RKO (cell line): ENCODE data around the gene EPHB1.

Experiments used
- DNase-seq: peaks from one replicate; pipeline ENCODE4 v3.0.0-alpha.2; 2016; ENCODE audit warnings: low spot score

EPHB1 gene

DNA sequence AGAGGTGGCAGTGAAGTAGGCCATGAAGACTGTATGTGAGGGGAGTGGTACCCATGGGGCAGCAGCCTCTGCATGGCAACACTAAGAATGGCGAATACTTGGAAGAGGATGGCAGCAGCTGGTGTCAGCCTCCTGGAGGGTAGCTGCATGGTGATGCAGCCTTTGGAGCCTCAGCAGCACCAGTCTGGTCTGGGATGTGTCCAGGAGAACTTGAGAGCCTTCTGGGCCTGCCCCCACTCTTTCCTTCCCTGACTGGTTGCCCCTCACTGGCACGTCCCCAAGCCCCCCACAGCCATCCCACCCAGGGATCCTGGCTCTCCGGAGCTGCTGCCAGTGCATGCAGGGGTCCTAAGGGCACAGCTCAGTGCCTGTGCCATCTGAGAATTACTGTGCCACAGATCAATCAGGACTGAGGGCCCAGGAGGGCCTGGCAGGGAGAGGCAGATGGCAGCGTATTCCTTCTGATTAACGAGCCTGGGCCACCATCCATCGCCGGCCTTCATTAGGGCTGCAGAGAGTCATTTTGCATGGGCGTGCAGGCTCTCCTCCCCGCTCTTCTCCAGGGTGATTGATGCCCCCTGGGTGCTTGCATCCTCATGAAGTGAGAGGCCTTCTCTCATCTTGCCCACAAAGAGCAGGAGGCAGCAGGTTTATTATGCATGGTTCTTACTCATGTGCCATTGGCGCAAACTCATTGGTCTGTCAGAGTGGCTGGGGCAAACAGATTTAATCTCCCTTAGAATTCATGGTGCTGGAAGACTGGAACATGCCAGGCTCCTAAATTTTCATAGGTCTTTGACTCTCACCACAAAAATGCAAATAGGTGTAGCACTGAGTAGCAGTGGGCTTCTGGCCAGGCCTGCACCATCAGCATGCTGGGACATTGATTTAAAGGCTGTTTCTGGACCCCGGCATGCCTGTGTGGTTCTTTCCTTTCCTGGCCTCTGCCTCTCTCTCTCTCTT is 116.8 kb downstream of the EPHB1 start:
- DNase-seq: no peak

DNA sequence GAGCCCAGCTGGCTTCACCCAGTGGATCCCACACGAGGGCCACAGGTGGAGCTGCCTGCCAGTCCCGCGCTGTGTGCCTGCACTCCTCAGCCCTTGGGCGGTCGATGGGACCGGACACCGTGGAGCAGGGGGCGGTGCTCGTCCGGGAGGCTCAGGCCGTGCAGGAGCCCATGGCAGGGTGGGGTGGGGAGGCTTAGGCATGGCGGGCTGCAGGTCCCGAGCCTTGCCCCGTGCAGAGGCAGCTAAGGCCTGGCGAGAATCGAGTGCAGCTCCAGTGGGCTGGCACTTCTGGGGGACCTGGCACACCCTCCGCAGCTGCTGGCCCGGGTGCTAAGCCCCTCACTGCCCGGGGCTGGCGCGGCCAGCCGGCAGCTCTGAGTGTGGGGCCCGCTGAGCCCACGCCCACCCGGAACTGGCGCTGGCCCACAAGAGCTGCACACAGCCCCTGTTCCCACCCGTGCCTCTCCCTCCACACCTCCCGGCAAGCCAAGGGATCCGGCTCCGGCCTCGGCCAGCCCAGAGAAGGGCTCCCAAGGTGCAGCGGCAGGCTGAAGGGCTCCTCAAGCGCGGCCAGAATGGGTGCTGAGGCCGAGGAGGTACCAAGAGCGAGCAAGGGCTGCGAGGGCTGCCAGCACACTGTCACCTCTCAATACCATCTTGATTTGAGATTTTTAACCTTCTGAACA is 121.4 kb downstream of the EPHB1 start:
- DNase-seq: no peak

DNA sequence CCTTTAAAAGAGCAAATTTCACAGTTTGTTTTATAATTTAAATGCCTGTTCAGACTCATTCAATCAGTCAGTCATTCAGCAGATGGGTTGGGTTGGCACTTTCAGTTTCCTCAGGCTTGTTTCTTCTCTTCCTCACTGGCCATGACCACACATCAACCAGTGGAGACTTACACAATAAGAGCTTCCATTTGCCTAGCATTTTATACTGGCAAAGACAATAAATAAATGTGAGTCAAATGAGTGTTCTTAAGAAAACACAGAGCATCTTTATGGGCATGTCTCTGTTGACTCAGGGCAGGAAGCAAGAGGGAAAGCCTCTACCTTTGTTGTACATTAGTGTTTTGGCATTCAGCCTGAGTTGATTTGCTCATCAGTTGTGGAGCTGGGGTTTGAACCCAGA is 122.6 kb downstream of the EPHB1 start:
- DNase-seq: no peak

DNA sequence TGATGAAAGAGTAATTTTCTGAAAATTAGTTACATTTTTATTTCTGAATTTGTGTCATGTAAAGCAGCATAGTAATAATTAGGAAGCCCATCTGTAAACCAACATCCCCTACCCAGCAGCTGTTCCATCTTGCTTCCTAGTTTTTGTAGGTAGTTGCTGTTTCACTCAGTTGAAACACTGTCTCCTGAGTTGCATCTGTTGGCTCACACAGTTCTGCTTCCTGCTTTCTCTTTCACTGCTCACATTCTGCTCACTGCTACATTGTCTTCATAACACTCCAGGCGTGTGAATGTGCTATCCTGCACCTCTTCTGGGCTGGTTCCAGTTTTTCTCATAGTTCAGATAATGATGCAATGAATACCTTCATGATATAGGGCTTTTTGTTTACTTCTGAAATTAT is 123.4 kb downstream of the EPHB1 start:
- no peak for DNase-seq

DNA sequence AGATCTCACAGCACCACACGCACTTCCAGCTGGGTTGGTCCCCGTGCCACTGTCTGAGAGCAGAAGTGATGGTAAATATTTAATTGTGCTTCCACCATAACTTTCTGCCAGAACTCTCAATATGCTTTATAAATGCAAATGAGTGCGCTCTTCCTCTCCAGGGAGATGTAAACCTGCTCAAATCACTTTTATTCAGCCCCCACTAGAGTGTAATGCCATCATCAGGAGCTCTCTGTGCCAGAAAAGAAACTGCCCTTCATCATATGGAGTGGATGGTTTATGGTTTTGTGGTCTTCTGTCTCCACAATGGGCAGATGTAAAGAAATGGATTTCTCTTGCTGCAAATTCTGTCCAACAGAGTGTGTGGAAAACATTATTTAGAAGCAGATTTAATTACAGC is 127.0 kb downstream of the EPHB1 start:
- DNase-seq: no peak

DNA sequence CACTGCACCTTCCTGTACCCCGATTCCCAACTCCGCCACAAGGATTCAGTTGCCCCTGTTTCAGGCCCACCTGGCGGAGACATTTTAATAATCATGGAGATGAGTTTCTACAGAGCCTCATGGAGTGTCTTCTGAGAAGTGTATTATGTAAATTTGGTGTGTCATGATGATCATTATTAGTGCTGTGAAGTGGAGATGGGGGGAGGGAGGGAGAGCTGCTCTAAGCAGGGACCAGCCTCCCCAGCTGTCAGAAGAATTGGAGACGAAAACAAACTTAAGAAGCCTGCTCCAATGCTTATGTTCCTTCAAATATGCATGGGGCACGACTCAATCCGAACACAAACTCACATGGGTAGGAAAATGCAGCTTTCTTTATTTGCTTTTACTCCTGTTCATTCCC is 127.8 kb downstream of the EPHB1 start:
- no peak for DNase-seq

DNA sequence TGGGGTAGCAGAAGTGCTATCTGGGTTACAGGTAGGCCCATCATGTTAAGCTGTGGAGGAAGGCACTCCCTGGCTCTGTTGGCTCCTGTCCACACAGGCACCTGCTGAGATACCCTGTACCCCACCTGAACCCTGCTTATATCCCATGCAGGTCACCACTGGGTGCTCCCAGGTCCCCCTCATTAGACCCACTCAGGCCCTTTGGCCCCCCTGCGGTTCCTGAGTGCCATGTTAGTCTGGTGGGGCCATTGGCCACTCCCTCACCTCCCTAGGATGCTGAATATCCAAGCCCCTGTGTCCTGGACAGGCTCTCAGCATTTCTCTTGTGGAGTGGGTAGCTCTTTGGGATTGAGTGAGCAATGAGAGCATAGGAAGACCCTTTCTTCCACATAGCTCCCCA is 128.2 kb downstream of the EPHB1 start:
- no peak for DNase-seq

DNA sequence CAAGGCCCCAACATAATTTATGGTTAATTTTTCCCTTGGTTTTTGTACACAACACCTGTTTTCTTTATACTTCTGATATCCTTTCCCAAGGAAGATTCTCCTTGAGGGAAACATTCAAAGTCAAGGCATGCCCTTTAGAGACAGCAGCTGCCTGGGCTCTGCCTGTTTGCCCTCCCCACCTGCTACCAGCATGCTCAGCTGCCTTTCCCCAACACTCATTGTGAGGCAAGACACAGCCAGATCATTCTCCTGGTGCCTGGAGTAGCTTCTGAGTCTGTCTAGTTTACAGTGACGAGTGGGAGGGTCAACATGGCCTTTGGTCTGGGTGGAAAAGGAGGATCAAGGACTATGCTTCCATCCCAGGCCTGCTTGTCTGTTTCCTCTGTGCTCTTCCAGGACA is 132.5 kb downstream of the EPHB1 start:
- DNase-seq: no peak

DNA sequence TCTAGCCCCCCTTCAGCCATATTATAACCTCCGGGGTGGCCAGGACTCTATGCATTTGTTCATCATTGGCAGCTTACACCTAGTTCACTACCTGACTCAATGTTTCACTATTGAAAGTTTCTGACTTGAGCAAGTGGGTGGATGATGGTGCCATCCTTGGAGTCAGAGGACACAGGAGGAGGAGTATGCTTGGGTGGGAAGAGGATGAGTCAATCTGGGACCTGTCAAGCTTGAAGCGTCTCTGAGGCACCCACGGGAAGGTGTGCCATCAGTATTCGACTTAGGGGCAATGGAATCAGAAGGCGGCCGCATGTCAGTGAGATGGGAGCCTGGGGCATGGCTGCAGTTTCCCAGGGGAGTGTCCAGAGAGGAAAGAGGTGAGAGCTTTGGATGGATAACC is 133.3 kb downstream of the EPHB1 start:
- no peak for DNase-seq

DNA sequence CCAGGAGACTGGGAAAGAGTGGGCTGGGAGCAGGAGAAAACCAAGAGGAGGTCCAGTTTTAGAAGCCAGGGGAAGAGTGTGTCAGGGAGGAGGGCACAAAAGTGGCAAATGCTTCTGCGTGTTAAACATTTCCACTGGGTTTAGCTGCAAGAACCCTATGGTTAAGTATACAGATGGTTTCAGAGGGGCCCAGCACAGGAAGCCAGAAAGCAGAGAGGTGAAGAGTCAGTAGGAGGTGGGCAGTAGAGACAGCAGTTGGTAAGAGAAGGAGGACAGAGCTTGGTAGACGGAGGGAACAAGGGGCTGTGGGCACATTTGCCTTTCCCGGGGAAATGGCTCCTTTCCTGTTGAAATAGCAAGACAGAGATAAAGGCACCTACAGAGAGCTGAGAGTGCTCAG is 133.8 kb downstream of the EPHB1 start:
- no peak for DNase-seq

DNA sequence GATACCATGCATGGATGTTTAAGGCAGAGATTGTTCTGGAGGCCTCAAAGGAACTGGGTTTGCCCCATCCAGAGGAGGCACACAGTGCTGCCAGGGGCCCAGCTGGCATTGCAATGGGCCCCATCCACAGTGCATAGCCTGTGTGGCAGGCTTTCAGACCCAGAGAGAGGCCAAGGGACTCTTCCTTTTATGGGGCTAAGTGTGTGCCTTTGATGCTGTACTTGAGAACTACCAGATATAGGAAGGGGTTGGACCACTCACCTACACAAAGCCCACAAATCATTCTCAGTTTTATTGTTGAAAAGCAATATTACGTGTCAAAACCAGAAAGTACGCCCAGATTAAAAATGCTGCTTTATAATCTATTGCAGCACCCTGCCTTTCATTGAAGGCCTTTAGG is 134.9 kb downstream of the EPHB1 start:
- no peak for DNase-seq

DNA sequence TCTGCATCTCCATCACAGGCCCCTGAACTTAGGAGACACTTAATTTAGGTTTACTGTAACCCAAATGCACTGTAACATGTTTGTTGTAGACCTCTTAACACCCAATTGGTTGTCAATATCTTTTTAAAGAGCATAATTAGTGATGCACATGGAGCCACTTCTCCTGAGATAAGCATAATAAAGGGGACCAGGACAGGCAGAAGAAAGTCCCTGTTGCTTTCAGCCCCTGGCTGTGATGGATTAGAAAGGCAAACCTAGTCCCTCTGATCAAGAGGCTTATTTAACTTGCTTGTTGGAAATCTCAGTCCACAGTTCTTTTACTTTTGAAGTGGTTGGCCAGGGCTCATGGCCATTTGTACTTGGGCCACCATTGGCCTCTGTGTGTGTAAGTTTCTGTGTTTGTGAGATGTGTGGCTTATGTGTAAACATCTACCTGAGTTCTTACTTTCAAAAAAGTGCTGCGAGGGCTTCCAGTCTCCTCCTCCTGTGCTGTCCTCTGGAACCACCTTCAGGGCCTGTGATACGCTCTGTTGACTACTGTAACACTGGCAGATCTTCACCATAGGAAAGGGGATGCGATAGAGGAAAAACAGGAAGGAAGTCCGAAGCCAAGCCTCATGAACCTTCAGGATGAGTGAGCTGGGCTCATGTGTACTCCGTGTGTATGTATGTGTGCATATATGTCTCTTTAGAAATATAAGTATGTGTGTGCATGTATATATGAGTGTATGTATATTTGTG is 136.2 kb downstream of the EPHB1 start:
- no peak for DNase-seq

DNA sequence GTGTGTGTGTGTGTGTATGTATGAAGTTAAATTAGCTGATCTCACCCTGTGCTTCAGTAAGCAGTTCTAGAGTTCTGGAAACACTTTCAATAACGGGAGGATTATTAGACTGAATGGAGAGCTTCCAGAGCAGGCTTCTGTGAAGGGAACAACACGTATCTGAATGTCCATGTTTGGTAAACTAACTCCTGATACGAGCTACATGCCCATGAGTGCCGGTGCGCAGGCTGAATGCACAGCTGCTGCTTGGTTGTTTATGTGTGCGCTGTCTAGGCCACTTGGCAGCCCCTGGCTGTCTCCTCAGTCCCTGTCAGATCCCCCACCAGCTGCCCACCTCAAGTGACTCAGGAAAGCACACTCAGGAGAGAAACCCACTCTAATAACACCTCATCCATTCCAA is 137.0 kb downstream of the EPHB1 start:
- DNase-seq: no peak

DNA sequence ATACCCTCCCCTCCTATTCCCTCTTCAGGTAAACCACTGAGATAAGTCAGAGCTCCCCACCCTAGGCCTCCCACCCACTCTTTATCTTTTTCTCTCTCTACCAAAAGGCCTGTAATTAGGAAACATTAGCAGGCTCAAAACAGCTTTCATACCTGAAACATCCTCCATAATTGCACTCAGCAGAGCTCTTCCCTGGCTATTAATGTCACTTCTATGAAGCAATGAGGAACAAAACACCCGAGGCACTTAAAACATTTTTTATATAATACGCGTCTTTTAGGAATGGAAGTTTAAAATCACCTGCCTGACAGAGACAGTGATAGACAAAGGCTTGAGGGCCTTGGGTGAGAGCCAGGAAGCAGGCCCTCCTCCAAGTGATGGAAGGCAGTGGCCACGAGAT is 138.9 kb downstream of the EPHB1 start:
- no peak for DNase-seq

DNA sequence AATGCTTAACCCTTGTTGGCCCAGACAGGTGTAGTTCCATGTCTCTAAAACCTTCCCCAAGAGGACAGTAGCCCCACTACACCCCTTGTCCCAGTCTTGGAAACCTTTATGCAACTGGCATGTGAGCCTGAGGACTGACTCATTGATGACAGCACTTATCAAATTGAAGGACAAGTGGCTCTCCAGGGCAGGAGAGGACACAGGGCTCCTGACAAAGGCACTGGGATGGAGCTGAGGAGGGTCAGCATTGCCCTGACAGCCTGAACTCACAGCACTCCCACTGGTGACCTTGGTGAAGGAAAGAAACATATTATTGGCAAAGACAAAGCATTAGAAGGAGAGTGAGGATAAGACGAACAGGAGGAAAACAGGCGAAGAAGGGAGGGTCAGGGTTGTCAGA is 139.9 kb downstream of the EPHB1 start:
- no peak for DNase-seq

DNA sequence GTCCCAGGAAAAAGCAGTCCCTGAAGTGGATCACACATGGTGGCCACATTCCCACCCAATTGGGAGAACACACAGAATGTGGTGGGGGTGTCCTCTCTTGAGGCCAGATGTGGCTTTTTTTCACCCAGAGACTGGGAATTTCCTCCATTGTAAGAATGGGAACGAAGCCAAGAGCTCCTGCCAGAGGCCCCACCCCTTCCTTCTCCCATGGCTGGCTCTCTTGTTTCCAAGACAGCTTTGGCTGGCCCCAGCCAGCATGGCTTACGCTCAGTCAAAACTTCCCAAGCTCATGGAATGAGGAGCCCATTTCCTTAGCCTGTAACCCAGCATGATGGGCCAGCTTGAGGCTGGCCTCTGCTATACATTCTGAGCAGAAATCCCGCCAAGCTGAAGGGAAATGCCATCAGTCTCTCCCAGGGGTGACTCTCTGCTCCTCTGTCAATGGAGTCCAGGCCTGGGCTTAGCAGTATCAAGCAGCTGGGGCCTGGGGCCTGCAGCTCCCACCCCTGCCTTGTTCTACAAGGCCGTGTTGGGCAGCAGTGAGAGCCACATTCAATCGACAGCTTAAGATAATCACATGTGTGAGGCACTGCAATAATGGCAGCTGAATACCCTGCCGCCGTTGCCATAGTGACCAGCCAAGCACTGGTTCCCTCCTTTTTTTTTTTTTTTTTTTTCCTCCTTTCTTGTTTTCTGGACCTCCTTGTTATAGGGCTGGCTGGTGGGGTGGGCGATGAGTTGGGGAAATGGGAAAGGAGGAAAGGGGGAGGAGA is 142.4 kb downstream of the EPHB1 start:
- DNase-seq: no peak

DNA sequence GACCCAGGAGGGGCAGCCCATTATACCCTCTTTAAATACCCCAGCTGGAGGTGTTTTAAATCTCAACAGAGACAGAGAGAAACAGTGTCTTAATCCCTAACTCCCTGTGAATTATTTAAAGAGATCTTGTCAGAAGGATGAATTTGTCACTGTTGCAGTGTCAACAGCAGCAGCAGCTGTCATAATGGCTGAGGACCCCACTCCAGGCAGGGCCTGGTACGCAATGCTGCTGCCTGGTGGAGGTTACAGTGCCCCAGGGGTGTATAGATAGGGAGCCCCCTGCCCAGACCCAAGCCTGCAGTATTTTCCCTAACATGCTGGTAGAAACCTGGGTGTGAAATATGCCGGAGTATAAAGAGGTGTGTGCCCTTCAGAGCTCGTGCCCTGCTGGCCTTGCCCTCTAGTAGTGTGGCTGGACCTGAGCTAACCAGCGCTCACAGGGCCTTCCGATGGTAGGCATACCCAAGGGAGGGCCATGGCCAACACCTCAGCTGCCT is 143.0 kb downstream of the EPHB1 start:
- no peak for DNase-seq

DNA sequence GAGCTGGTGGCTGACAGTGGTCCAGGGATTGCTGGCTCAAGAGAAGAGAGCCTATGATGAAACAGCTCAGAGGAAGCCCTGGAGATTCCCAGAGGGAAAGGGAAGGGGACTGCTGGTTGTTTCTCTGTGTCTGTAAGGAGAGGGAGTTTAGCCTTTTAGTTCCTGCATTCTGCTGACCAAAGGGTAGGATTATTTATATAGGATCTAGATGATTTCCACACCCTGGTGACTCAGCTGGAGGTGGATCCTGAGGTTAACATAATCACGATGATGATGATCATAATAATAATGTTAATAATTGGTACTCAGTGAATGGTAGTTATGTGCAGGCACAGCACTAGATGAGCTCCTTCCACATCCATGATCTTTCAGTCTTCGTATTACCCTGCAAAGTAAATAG is 144.9 kb downstream of the EPHB1 start:
- no peak for DNase-seq

DNA sequence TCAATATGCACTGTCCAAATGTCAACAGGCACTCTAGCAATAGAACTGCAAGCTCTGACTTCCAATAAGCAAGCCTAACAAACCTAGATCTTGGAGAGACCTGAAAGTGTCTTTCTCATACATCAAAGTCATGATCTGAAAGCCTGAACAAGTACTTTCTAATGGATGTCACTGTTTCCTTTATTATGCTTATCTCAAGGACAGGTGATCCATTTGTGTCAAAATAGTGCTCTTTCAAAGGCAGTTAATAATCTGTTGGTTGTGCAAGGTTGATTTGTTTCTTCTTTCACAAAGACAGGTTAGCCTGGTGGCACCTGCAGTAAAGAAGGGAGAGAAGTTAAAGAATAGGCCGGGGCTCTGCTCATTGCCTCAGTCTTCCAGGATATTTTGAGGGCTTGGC is 146.8 kb downstream of the EPHB1 start:
- no peak for DNase-seq

DNA sequence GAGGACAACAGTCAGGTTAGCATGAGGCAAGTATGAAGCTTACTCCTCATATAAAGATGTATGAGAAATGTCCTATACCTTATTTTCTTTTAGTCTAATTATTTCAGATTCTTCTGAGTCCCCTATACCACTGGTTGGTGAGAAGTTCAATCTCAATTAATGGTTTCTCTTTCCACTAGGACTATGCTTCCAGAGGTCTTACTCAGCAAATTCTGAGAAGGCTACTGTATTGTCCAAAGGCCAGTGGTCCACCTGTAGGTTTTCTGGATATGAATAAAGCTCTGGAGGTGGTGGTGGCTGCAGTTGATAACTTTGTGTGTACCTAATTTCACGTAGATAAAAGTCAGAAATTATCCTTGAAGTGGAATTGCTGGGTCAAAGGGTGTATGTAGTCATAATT is 149.4 kb downstream of the EPHB1 start:
- DNase-seq: no peak

DNA sequence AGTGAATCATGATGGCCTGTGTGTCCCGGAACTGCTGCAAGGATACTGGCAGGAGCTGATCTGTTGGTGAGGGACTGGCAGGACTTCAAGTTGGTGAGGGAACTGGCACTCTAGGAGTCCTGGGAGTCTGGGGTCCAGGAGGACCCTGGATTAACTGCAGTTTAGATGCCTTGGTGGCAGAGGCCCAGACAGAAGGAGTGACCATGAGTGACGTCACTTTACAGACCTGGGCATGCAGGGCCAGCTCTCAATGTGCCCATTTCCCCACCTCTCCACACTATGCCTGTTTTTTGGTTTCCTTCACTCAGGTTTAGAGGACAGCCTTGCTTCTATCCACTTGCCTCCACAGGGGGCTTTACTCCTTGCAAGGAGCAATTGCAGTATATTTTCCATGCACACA is 154.1 kb downstream of the EPHB1 start:
- DNase-seq: no peak

DNA sequence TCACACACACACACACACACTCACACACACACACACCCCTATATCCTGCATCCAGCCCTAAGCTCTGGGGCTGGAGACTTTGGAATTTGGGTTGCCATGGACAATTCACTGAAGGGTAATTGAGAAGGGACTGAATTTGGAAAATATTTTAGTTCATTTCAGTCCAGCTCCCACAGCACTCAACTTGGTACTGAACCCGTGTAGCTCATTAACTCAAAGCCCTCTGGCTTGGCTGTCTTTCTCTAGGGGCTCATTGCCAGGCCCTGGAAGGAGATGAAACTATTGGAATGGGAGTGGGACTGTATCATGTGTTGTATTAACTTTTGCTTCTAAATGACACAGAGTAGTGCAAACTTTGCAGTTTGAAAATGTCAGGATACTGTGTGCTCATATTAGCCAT is 157.3 kb downstream of the EPHB1 start:
- no peak for DNase-seq
